Measurements from ENCODE around the gene LAMA2. TPM values are rescaled to one million over a fixed set of nuclear protein-coding genes. Genes with fewer than 3 reads are reported as not detected.

The LAMA2 gene
- total RNA-seq, 1 donor: 9.4 TPM

- Histone ChIP-seq H3K4me3 (ENCODE audit: insufficient read depth, low read length) (no peak overlapping the region), H3K9me3 (ENCODE audit: low read depth, low read length) (no peaks in the 10 kb centered on the region), H2AFZ (ENCODE audit: low read length) (no peak overlapping the region), H4K20me1 (ENCODE audit: insufficient read depth, low read length) (no peaks in the 10 kb centered on the region), H3K79me2 (ENCODE audit: insufficient read depth, low read length) (no peaks in the 10 kb centered on the region), H3K4me1 (ENCODE audit: insufficient read depth, low read length) (peaks cover 3% of the 10 kb centered on the region), H3K4me2 (ENCODE audit: insufficient read depth, low read length) (no peak overlapping the region), H3K36me3 (ENCODE audit: insufficient read depth, low read length) (no peaks in the 10 kb centered on the region), H3K27ac (ENCODE audit: low read depth, low read length) (no peak overlapping the region), H3K27me3 (ENCODE audit: insufficient read depth, low read length) (no peaks in the 10 kb centered on the region)
- TF ChIP-seq CTCF (IDR thresholded peaks at IDR 0.05; ENCODE audit: extremely low read depth, low read depth, low read length): no peak
- DNase-seq (ENCODE audit: insufficient read length, low spot score, missing footprints): no peak
Observed at GRCh38 chr6:129253242-129253641, 370.3 kb downstream of the LAMA2 start.

GRCh38 chr6:129253727-129254126 is 370.8 kb downstream of the LAMA2 start:
- no peak for TF ChIP-seq CTCF (IDR thresholded peaks at IDR 0.05; ENCODE audit: extremely low read depth, low read depth, low read length)
- no peak overlapping the region for H3K4me2 ChIP-seq (ENCODE audit: insufficient read depth, low read length)
- no peak overlapping the region for H3K27ac ChIP-seq (ENCODE audit: low read depth, low read length)
- H3K27me3 ChIP-seq (ENCODE audit: insufficient read depth, low read length): no peaks in the 10 kb centered on the region
- DNase-seq (ENCODE audit: insufficient read length, low spot score, missing footprints): no peak
- H3K4me1 ChIP-seq (ENCODE audit: insufficient read depth, low read length): peaks cover 3% of the 10 kb centered on the region
- no peak overlapping the region for H3K4me3 ChIP-seq (ENCODE audit: insufficient read depth, low read length)
- H2AFZ ChIP-seq (ENCODE audit: low read length): no peak overlapping the region
- no peaks in the 10 kb centered on the region for H3K79me2 ChIP-seq (ENCODE audit: insufficient read depth, low read length)
- no peaks in the 10 kb centered on the region for H3K36me3 ChIP-seq (ENCODE audit: insufficient read depth, low read length)
- no peaks in the 10 kb centered on the region for H3K9me3 ChIP-seq (ENCODE audit: low read depth, low read length)
- no peaks in the 10 kb centered on the region for H4K20me1 ChIP-seq (ENCODE audit: insufficient read depth, low read length)

- no peak overlapping the region for H3K27ac ChIP-seq (ENCODE audit: low read depth, low read length)
- H4K20me1 ChIP-seq (ENCODE audit: insufficient read depth, low read length): no peaks in the 10 kb centered on the region
- peaks cover 3% of the 10 kb centered on the region for H3K4me1 ChIP-seq (ENCODE audit: insufficient read depth, low read length)
- H3K9me3 ChIP-seq (ENCODE audit: low read depth, low read length): no peaks in the 10 kb centered on the region
- H3K4me2 ChIP-seq (ENCODE audit: insufficient read depth, low read length): no peak overlapping the region
- no peaks in the 10 kb centered on the region for H3K79me2 ChIP-seq (ENCODE audit: insufficient read depth, low read length)
- no peak overlapping the region for H2AFZ ChIP-seq (ENCODE audit: low read length)
- DNase-seq (ENCODE audit: insufficient read length, low spot score, missing footprints): no peak
- H3K36me3 ChIP-seq (ENCODE audit: insufficient read depth, low read length): no peaks in the 10 kb centered on the region
- no peak for TF ChIP-seq CTCF (IDR thresholded peaks at IDR 0.05; ENCODE audit: extremely low read depth, low read depth, low read length)
- H3K4me3 ChIP-seq (ENCODE audit: insufficient read depth, low read length): no peak overlapping the region
- no peaks in the 10 kb centered on the region for H3K27me3 ChIP-seq (ENCODE audit: insufficient read depth, low read length)
Observed at GRCh38 chr6:129257196-129257595, 374.3 kb downstream of the LAMA2 start.

- no peaks in the 10 kb centered on the region for H4K20me1 ChIP-seq (ENCODE audit: insufficient read depth, low read length)
Observed at GRCh38 chr6:129262661-129263060, 379.7 kb downstream of the LAMA2 start.

More at GRCh38 chr6:129262661-129263060, 379.7 kb downstream of the LAMA2 start:
- no peak overlapping the region for H3K4me2 ChIP-seq (ENCODE audit: insufficient read depth, low read length)
- H3K9me3 ChIP-seq (ENCODE audit: low read depth, low read length): no peaks in the 10 kb centered on the region
- H3K27me3 ChIP-seq (ENCODE audit: insufficient read depth, low read length): no peaks in the 10 kb centered on the region
- no peak overlapping the region for H3K4me3 ChIP-seq (ENCODE audit: insufficient read depth, low read length)
- H3K27ac ChIP-seq (ENCODE audit: low read depth, low read length): no peak overlapping the region
- no peaks in the 10 kb centered on the region for H3K79me2 ChIP-seq (ENCODE audit: insufficient read depth, low read length)
- TF ChIP-seq CTCF (IDR thresholded peaks at IDR 0.05; ENCODE audit: extremely low read depth, low read depth, low read length): no peak
- no peak overlapping the region for H2AFZ ChIP-seq (ENCODE audit: low read length)
- no peaks in the 10 kb centered on the region for H3K36me3 ChIP-seq (ENCODE audit: insufficient read depth, low read length)
- H3K4me1 ChIP-seq (ENCODE audit: insufficient read depth, low read length): no peaks in the 10 kb centered on the region
- DNase-seq (ENCODE audit: insufficient read length, low spot score, missing footprints): no peak

All from osteoblast (primary cell).